ENCODE data around the gene SPECC1L.

DNA sequence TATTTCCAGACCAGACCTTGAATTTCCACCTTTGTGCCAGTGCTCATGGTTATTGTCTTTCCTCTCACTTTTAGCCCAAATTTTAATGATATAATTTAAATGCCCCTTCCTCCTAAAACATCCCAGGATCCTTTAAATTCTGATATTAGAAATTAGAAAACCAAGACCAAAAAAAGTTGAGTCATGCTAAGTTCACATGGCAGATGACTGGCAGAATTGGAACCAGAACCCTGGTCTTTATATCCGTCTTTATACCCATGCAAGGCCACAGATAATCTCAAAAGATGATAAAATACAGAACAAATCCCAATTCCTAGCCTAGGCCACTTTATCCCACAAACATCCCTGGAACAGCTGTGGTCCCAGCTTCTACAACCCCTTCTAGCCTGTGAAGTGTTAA lies 183.2 kb downstream of the SPECC1L start:
- TF ChIP-seq EZH2 (IDR thresholded peaks at IDR 0.05; ENCODE audit: insufficient read depth, poor library complexity, severe bottlenecking) (no peak), EZH2phosphoT487 (IDR thresholded peaks at IDR 0.05; ENCODE audit: insufficient read depth, low read depth) (no peak)

All from GM23248 (cell line).